ENCODE results near the gene SULT2B1. TPM values are rescaled to one million over a fixed set of nuclear protein-coding genes. Genes with fewer than 3 reads are reported as not detected.

Gene SULT2B1
- total and polyA plus RNA-seq, 4 experiments from 2014 or later, result 0.13 TPM; not detected in 3

DNA sequence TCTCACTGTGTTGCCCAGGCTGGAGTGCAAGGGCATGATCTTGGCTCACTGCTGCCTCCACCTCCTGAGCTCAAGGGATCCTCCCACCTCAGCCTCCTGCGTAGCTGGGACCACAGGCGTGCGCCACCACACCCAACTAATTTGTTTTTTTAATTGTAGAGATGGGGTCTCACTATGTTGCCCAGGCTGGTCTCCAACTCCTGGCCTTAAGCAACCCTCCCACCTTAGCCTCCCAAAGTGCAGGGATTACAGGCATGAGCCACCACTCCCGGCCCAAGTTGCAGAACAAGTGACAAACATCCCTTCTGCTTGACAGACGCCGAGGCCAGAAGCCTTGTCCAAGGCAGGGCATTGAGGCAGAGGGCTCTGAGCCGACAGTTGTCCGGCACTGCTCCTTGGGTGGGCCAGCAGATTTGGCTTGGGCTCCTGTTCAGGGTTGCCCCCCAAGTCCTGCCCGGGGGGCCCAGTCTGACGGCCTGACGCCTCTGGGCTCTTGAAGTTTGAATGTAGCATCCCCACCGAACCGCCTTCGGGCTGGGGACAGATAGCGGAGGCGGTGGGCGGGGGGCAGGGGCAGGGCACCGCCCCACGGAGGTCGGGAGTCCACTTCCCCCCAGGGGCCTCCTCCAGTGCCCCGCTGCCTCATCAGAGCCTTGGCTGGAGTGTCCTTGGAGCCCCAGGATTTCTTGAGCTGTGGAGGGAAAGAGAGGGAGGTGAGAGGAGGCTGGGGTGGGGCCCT lies 48.9 kb downstream of the SULT2B1 start:
- CTCF ChIA-PET (ENCODE audit: partially characterized antibody), result interaction anchor here (1.0 to 1.6 kb wide), 2 partner anchors 8 to 90 kb away, joined by 3 to 5 read pairs; no protein-coding TSS in a partner anchor
- no peak for DNase-seq
- POLR2A ChIA-PET (ENCODE audit: partially characterized antibody), result no interaction called here
- no peak overlapping the region for H3K4me3 ChIP-seq (ENCODE audit: low read length in 2 of 2)
- peaks cover 16% of the 10 kb centered on the region for H3K4me1 ChIP-seq (ENCODE audit: insufficient read depth, low read length)
- Mint-ChIP-seq H3K27ac (no peak overlapping the region), H3K4me3 (no peak overlapping the region), H3K9me3 (no peaks in the 10 kb centered on the region), H3K36me3 (no peaks in the 10 kb centered on the region), H3K27me3 (peaks cover 0 to 3% of the 10 kb centered on the region in 2 donors), H3K4me1 (peaks cover 0 to 15% (median 1%) of the 10 kb centered on the region in 4 donors)
- H3K27me3 ChIP-seq (ENCODE audit: insufficient read depth, low read length), result no peaks in the 10 kb centered on the region
- intact Hi-C loops (cut with micrococcal nuclease), result no loop called here
- H3K36me3 ChIP-seq (ENCODE audit: insufficient read depth, low read length), result no peaks in the 10 kb centered on the region
- no peak overlapping the region for H3K27ac ChIP-seq (ENCODE audit: low read depth, low read length)
- no peaks in the 10 kb centered on the region for H3K9me3 ChIP-seq (ENCODE audit: control insufficient read depth in 1 of 2, low read length in 2 of 2)

DNA sequence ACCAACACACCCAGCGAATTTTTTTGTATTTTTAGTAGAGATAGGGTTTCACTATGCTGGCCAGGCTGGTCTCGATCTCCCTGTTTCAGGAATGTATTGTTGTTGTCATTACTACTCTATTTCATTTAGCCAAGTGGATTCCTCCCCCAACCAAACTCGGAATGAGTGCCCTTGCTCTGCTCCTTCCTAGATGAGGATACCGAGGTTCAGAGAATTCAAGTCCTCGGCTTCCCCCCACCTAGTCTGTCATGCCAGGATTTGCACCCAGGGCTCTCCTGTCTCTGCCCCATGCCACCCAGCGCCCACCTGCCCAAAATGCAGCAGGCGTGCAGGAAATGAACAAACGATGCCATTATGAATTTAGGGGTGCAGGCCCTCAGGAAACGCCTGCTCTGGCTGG lies 51.0 kb downstream of the SULT2B1 start:
- POLR2A ChIA-PET (ENCODE audit: partially characterized antibody), result no interaction called here

DNA sequence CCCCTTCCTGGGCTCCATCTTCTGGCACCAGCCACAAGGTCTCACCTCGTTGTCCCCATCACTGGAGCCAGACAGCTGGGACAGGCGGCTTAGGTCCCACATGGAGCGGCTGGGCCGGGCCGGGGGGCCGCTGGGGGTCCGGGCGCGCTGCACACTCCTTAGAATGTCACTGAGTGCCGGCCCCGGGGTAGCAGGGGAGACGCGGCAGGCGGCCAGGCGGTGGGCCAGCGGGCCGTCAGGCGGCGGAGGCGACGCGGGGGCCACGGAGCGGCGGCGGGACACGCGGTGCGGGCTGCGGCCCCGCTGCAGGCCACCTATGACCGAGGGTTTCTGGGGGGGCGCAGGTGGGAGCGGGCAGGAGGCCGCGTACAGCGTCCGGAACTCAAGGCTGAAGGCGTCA lies 51.5 kb downstream of the SULT2B1 start:
- Mint-ChIP-seq H3K4me3 (no peak overlapping the region), H3K36me3 (no peaks in the 10 kb centered on the region), H3K9me3 (no peaks in the 10 kb centered on the region), H3K27me3 (peaks cover 0 to 3% of the 10 kb centered on the region in 2 donors), H3K4me1 (peaks cover 0 to 2% (median under 1%) of the 10 kb centered on the region in 4 donors), H3K27ac (no peak overlapping the region)
- ChIA-PET CTCF (ENCODE audit: partially characterized antibody) (no interaction called here), POLR2A (ENCODE audit: partially characterized antibody) (no interaction called here)
- no peaks in the 10 kb centered on the region for H3K4me1 ChIP-seq (ENCODE audit: insufficient read depth, low read length)
- DNase-seq, result no peak
- H3K27me3 ChIP-seq (ENCODE audit: insufficient read depth, low read length), result no peaks in the 10 kb centered on the region
- H3K4me3 ChIP-seq (ENCODE audit: low read length in 2 of 2), result no peak overlapping the region
- intact Hi-C loops (cut with micrococcal nuclease), result no loop called here
- H3K27ac ChIP-seq (ENCODE audit: low read depth, low read length), result no peak overlapping the region
- no peaks in the 10 kb centered on the region for H3K9me3 ChIP-seq (ENCODE audit: control insufficient read depth in 1 of 2, low read length in 2 of 2)
- no peaks in the 10 kb centered on the region for H3K36me3 ChIP-seq (ENCODE audit: insufficient read depth, low read length)

More for the DNA sequence above, 51.0 kb downstream of the SULT2B1 start:
- Mint-ChIP-seq H3K4me1 (peaks cover 0 to 2% (median 0%) of the 10 kb centered on the region in 4 donors), H3K36me3 (no peaks in the 10 kb centered on the region), H3K27me3 (peaks cover 0 to 3% of the 10 kb centered on the region in 2 donors), H3K9me3 (no peaks in the 10 kb centered on the region), H3K4me3 (no peak overlapping the region), H3K27ac (no peak overlapping the region)
- no peak overlapping the region for H3K4me3 ChIP-seq (ENCODE audit: low read length in 2 of 2)
- H3K36me3 ChIP-seq (ENCODE audit: insufficient read depth, low read length), result no peaks in the 10 kb centered on the region
- CTCF ChIA-PET (ENCODE audit: partially characterized antibody), result interaction anchor here (2.0 kb wide), 1 partner anchor 14 kb away, joined by 9 read pairs; no protein-coding TSS in a partner anchor
- H3K27ac ChIP-seq (ENCODE audit: low read depth, low read length), result no peak overlapping the region
- intact Hi-C loops (cut with micrococcal nuclease), result no loop called here
- H3K27me3 ChIP-seq (ENCODE audit: insufficient read depth, low read length), result no peaks in the 10 kb centered on the region
- H3K4me1 ChIP-seq (ENCODE audit: insufficient read depth, low read length), result peaks cover under 1% of the 10 kb centered on the region
- no peak for DNase-seq
- H3K9me3 ChIP-seq (ENCODE audit: control insufficient read depth in 1 of 2, low read length in 2 of 2), result no peaks in the 10 kb centered on the region

DNA sequence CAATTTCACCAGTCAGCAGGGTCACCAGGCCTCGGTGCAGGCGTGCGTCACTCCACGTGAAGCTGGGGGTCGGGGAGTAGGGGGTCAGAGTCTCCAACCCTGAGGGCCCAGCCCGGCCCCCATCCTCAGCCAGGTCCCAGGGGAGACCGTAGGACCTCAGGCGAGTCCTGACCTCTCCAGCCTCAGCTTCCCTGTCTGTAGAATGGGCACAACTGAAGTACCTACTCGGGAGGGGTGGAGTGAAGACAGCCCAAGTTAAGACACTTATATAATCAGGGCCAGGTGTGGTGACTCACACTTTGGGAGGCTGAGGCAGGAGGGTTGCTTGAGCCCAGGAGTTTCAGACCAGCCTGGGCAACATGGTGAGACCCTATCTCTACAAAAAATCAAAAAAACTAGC lies 51.9 kb downstream of the SULT2B1 start:
- H3K27me3 Mint-ChIP-seq, result no peaks in the 10 kb centered on the region
- Histone ChIP-seq H3K36me3 (ENCODE audit: insufficient read depth, low read length) (no peaks in the 10 kb centered on the region), H3K4me3 (ENCODE audit: low read length in 2 of 2) (no peak overlapping the region), H3K27me3 (ENCODE audit: insufficient read depth, low read length) (no peaks in the 10 kb centered on the region), H3K27ac (ENCODE audit: low read depth, low read length) (no peak overlapping the region), H3K4me1 (ENCODE audit: insufficient read depth, low read length) (no peaks in the 10 kb centered on the region), H3K9me3 (ENCODE audit: control insufficient read depth in 1 of 2, low read length in 2 of 2) (no peaks in the 10 kb centered on the region)
- peaks cover 1 to 4% (median 3%) of the 10 kb centered on the region in 4 donors for H3K4me1 Mint-ChIP-seq
- CTCF ChIA-PET (ENCODE audit: partially characterized antibody), result no interaction called here
- intact Hi-C loops (cut with micrococcal nuclease), result no loop called here
- H3K9me3 Mint-ChIP-seq, result no peaks in the 10 kb centered on the region
- no peak overlapping the region for H3K4me3 Mint-ChIP-seq
- POLR2A ChIA-PET (ENCODE audit: partially characterized antibody), result interaction anchor here (1.4 kb wide), 1 partner anchor 15 kb away, joined by 3 read pairs; the partner anchor contains the start of genes RPL18 and SPHK2
- H3K27ac Mint-ChIP-seq, result no peak overlapping the region
- no peak for DNase-seq
- no peaks in the 10 kb centered on the region for H3K36me3 Mint-ChIP-seq

DNA sequence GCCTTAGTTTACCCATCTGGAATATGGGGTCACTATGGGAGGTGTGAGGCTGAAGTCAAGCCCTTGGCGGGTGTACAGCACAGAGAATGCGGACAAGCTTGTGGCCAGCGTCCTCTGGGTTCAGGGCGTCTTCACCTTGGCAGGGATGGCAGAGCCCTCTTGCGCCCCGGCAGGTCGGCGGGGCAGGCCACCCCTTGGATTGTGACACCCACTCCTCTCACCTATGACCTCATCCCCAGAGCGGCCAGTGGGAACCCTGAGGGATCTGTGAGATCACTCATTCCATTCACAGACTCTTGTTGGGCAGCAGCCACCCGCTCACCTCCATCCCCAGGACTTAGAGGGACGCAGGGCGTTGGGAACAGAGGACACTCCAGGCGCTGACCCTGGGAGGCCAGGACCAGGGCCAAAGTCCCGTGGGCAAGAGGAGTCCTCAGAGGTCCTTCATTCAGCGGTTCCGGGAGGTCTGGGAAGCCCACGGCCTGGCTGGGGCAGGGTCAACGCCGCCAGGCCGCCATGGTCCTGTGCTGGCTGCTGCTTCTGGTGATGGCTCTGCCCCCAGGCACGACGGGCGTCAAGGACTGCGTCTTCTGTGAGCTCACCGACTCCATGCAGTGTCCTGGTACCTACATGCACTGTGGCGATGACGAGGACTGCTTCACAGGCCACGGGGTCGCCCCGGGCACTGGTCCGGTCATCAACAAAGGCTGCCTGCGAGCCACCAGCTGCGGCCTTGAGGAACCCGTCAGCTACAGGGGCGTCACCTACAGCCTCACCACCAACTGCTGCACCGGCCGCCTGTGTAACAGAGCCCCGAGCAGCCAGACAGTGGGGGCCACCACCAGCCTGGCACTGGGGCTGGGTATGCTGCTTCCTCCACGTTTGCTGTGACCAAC lies 54.7 kb downstream of the SULT2B1 start, which contains the start of gene SPACA4:
Gene SPACA4, plus strand, starts transcription at position 280 of the 896 bp plus-strand sequence. Its CDS starts 237 bp downstream, at position 517.
- intact Hi-C loops (cut with micrococcal nuclease), result no loop called here
- peaks cover 2 to 6% (median 5%) of the 10 kb centered on the region in 4 donors for H3K4me1 Mint-ChIP-seq
- H3K27ac ChIP-seq (ENCODE audit: low read depth, low read length), result no peak within 1 kb of the TSS
- no peaks in the 10 kb centered on the region for H3K9me3 Mint-ChIP-seq
- no peak for DNase-seq
- no peaks in the 10 kb centered on the region for H3K4me1 ChIP-seq (ENCODE audit: insufficient read depth, low read length)
- ChIA-PET POLR2A (ENCODE audit: partially characterized antibody) (interaction anchor here (1.8 kb wide), 1 partner anchor 11 kb away, joined by 5 read pairs; no protein-coding TSS in a partner anchor), CTCF (ENCODE audit: partially characterized antibody) (interaction anchor here (1.6 to 6.7 kb wide), 4 partner anchors 12 to 118 kb away, joined by 7 to 82 read pairs (median 45); no protein-coding TSS in a partner anchor)
- H3K36me3 ChIP-seq (ENCODE audit: insufficient read depth, low read length), result no peaks in the 10 kb centered on the region
- H3K4me3 ChIP-seq (ENCODE audit: low read length in 2 of 2), result no peak within 1 kb of the TSS
- no peaks in the 10 kb centered on the region for H3K27me3 ChIP-seq (ENCODE audit: insufficient read depth, low read length)
- H3K4me3 Mint-ChIP-seq, result no peak within 1 kb of the TSS
- H3K9me3 ChIP-seq (ENCODE audit: control insufficient read depth in 1 of 2, low read length in 2 of 2), result no peaks in the 10 kb centered on the region
- H3K36me3 Mint-ChIP-seq, result no peaks in the 10 kb centered on the region
- no peak within 1 kb of the TSS for H3K27ac Mint-ChIP-seq
- H3K27me3 Mint-ChIP-seq, result no peaks in the 10 kb centered on the region

DNA sequence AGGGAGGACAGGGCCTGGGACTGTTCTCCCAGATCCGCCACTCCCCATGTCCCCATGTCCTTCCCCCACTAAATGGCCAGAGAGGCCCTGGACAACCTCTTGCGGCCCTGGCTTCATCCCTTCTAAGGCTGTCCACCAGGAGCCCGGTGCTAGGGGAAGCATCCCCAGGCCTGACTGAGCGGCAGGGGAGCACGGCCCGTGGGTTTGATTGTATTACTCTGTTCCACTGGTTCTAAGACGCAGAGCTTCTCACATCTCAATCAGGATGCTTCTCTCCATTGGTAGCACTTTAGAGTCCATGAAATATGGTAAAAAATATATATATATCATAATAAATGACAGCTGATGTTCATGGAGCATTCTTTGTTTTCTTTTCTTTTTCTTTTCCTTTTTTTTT lies 55.4 kb downstream of the SULT2B1 start:
- CTCF ChIA-PET (ENCODE audit: partially characterized antibody), result interaction anchor here (0.6 to 6.7 kb wide), 7 partner anchors 10 to 273 kb away, joined by 3 to 82 read pairs (median 14); no protein-coding TSS in a partner anchor
- no peaks in the 10 kb centered on the region for H3K9me3 Mint-ChIP-seq
- H3K4me3 Mint-ChIP-seq, result no peak overlapping the region
- H3K27me3 Mint-ChIP-seq, result no peaks in the 10 kb centered on the region
- Histone ChIP-seq H3K4me1 (ENCODE audit: insufficient read depth, low read length) (no peaks in the 10 kb centered on the region), H3K27me3 (ENCODE audit: insufficient read depth, low read length) (no peaks in the 10 kb centered on the region), H3K4me3 (ENCODE audit: low read length in 2 of 2) (no peak overlapping the region), H3K36me3 (ENCODE audit: insufficient read depth, low read length) (no peaks in the 10 kb centered on the region), H3K27ac (ENCODE audit: low read depth, low read length) (no peak overlapping the region), H3K9me3 (ENCODE audit: control insufficient read depth in 1 of 2, low read length in 2 of 2) (no peaks in the 10 kb centered on the region)
- intact Hi-C loops (cut with micrococcal nuclease), result no loop called here
- no peaks in the 10 kb centered on the region for H3K36me3 Mint-ChIP-seq
- peaks cover 2 to 6% (median 5%) of the 10 kb centered on the region in 4 donors for H3K4me1 Mint-ChIP-seq
- H3K27ac Mint-ChIP-seq, result no peak overlapping the region
- POLR2A ChIA-PET (ENCODE audit: partially characterized antibody), result interaction anchor here (1.1 kb wide), 1 partner anchor 244 kb away, joined by 4 read pairs; the partner anchor contains the start of genes SYNGR4 and TMEM143
- no peak for DNase-seq
